HG03175 (cell line): ENCODE measurements around the gene FCSK.

Experiments
- ATAC-seq: cut with Tn5 transposase; IDR thresholded peaks from one replicate; pipeline ENCODE4 v1.9.1; 2021; ENCODE audit warnings: mild to moderate bottlenecking, moderate library complexity; ENCODE audit not compliant: unreplicated experiment

The FCSK gene

DNA sequence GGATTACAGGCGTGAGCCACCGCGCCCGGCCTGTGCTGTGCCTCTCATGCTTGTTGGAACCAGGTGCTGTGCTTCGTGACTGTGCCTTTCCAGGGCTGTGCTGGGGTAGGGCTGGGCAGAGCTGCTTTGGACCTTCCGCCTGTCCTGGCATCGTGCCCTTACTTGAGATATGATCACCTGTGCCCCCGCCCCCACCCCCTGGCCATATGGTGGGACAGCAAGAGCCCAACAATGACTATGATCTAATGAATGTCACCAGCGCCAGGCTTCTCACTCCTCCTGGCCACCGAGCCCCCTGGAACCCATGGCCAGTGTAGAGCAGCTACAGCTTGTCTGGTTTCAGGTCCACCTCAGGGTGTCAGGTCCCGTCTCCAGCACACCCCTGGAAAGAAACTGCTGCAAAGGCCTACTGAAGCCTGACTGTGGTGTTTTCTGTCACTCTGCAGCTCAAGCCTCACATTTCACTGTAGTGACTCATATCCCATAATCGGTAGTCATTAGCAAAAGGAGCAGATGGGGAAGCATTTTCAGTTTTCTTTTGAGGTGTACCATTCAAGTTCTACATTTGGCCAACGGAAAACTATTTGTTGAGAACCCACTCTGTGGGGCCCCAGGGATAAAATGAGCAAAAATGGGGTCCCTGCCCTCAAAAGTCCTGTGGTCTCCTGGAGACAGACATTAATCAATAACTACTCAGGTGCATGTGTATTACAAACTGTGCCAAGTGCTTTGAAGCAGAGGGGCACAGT is 22.1 kb downstream of the FCSK start:
- ATAC-seq, result peak; percentile 91

DNA sequence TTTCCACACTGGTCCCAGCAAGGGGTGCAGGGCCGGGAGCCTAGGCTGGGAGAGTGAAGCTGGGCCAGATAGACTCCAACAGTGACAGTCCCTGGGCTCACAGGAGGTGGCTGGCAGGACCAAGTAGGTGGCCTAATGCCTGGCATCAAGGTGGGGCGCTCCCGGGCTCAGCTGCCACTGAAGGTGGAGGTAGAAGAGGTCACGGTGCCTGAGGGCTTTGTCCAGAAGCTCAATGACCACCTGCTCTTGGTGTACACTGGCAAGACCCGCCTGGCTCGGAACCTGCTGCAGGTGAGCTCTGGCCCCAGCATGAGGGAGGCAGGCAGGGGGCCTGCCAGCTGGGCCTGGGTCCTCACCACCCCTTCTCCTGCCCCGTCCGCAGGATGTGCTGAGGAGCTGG is 23.8 kb downstream of the FCSK start:
- no peak for ATAC-seq

DNA sequence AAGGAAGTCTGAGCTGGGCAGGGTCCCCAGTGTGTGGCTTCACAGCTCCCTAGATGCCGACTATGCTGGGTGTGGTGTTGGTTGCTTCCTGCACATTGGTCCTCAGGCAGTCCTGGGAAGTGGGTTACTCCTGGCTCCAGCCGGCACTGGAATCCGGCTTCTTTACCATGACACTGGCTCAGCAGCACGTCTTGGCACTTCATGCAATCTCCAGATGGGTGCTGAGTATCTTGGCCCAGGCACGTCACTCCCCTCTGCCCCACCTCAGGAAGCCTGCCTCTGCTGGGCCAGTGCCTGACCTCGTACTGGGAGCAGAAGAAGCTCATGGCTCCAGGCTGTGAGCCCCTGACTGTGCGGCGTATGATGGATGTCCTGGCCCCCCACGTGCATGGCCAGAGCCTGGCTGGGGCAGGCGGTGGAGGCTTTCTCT is 24.5 kb downstream of the FCSK start:
- ATAC-seq, result no peak

DNA sequence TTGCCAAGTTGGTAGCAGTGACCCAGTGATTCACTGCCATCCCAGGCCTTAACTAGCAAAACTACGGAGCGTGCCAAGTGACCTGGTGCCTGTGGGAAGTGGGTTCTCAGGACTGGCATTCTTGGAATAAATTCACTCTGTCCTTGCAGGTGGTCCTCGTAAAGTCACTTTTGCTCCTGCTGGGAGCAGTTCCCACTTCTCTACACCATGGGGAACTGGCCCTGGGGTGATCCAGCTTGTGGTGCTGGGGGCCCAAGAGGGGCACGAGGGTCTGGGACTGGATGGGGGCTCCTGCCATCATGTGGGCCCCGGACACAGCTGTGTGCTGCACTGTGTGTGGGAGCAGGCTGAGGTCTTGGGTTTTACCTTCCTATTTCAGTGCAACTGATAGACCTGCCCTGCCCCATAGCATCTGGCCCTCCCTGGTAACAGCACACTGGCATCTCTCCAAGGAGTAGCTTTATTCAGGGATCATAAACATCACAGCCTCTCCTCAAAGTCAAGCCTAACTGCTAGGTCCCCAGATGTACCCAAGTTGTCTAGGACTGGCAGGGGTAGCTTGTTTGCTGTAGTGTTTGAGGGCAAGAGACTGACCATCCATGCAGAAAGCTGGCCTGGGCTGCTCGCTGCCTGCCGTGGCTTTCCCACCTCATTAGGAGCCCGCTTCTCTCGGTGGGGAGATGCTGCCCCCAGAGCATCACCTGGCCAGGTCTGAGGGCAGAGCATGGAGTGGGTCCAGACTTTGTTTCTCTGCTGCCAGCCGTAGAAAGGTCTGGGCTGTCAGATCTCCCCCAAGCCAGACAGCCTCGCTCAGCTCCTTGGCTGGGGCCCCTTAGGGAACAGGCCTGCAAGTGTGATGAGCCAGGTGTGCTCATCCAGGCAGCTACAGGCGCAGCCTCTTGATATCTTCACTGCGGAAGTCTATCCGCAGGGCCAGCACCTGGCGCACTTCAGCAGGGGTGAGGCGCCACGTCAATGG is 26.0 kb downstream of the FCSK start:
- ATAC-seq, result no peak

DNA sequence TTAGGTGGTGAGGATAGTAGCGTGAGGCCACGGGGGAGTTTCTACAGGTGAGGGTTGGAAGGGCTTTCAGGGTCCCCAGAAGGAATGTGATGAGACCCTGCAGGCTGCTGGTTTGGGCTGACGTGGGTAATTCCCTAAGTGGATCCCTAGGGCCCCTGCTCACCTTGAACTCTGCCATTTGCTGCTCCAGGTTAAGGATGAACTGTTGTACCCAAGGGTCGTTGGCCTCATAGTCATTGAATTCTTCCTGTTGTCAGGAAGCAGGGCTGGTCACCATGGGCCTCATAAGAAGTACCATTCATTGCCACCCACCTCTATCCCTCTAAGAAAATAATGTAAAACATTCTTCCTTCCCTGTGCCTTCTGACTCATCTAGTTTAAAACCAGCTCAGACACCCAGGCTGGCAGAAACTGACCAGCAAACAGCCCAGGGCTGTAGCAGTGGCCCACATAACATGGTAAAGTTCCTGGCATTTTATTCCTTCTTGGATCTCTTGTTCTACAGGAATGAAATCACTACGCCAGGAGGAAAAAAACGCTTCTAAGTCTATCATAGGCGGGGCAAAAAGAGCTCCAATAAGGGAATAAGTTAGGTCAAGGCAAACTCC is 27.6 kb downstream of the FCSK start:
- no peak for ATAC-seq

DNA sequence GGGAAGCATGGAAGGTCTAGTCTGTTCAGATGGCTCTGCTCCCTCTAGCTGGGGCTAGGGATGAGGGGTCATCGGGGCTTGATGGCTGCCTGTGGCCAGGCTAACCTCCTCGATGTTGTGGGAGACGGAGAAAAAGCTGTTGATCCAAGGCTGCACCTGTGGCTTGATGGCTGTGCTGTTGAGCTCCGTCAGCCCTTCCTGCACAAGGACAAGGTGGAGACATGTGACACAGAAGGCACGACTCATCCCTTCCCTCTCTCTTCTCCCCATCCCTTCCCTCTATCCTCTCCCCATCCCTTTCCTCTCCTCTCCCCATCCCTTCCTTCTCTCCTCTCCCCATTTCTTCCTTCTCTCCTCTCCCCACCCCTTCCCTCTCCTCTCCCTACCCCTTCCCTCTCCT is 28.2 kb downstream of the FCSK start:
- ATAC-seq, result no peak

DNA sequence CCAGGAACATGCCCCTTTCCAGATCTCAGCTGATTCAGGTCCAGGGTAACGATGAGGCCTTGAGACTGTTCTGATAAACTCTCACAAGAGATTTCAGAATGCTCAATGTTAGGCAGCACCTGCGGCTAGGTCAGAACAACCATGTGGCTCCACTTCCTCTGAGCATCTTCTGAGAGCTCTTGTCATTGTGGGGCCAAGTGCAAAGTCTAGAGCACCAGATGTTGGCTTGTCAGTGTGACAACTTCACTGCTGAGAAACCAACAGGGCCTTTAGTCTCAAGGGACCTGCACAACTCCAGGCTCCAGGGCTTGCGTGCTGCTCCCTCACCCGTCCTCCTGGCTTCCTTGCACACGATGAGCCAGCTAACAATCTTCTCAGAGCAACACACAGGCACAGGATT is 29.0 kb downstream of the FCSK start:
- peak; percentile 89 for ATAC-seq

DNA sequence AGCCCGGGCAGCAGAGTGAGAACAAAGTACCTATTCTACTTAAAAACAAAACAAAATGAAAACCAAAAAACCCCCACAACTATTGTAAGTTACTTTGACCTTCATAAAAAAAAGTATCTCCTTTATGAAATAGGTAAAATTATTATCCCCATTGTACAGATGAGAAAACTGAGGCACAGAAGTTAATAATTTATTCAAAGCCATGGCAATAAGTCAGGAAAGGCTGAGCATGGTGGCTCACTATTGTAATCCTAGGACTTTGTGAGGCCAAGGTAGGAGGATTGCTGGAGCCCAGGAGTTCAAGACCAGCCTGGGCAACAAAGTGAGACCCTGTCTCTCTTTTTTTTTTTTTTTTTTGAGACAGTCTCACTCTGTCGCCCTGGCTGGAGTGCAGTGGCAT is 30.5 kb downstream of the FCSK start:
- no peak for ATAC-seq

DNA sequence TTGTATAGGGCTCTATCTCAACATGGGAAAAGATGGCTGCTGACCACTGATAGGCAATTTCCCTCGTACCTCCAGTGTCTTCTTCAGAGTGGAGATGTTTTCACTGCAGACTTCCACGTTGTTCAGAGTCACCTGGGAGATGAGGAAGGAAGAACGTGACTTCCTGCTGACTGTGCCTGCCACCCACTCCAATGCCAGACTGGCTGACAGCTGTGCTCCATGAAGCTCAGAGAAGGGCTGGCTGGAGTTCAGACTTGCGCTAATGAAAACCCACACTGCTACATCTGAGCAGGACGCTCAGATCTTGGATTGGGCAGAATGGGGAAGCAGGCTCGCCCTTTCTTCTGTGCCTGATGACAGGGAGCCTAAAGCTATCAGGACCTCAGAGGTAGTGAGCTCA is 35.9 kb downstream of the FCSK start:
- ATAC-seq, result no peak

DNA sequence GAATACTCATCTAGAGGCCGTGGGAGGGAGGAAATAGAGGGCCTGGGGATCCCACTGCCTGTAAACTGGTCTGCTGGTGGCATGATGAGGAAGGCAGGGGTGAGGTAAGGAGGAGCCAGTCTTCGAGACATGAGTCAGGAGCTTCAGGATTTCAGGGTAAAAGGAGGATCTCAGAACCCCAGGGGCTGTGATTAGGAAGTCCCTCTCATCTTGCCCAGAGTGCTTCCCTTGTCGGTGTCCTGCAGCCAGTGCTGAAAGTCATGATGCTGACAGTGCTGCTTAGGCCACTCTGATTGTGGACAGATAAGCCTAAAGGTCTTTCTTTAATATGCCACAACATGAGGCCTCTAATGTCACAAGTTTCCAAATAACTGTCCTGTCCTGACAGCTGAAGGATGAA is 39.4 kb downstream of the FCSK start:
- no peak for ATAC-seq

DNA sequence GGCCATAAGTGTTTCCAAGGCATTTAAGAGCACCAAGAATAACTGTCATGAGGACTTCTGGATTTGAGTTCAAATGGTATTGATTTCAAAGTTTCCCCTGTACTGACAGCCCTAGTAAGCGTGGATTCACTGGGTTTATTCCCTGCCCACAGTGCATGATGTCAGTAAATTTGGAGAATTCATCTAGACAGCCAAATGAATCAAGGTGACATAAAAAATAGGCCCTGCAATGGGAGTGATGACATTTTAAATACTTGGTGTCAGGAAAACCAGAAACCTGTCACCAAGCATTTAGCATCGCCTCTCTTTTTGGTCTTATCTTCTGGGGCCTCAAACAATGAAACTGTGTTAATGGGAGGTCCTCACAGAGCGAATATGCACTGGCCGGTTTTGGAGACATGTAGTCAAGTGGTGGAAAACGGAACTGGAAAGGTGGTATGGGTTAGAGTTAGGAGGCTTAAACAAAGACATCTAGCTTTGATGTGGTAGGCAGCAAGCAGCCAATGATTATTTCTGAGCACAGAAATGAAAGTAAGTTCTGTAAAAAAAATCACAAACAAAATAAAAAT is 39.9 kb downstream of the FCSK start:
- no peak for ATAC-seq

DNA sequence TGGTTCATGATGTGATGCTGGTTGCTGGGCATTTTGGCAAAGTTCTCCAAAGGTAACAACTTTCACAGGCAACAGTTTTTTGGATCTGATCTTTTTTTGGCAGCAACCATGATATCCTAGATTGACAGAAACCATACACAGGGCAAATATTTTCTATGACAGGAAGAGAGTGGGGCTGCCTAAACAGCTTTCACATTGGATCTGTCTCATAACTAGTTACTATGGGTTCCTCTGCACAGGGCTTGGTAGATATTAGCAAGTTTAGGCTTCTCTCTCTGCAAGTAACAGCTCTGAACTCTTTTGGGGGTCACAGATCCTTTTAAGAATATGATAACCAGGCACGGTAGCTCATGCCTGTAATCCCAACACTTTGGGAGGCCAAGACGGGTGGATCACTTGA is 40.4 kb downstream of the FCSK start:
- no peak for ATAC-seq

DNA sequence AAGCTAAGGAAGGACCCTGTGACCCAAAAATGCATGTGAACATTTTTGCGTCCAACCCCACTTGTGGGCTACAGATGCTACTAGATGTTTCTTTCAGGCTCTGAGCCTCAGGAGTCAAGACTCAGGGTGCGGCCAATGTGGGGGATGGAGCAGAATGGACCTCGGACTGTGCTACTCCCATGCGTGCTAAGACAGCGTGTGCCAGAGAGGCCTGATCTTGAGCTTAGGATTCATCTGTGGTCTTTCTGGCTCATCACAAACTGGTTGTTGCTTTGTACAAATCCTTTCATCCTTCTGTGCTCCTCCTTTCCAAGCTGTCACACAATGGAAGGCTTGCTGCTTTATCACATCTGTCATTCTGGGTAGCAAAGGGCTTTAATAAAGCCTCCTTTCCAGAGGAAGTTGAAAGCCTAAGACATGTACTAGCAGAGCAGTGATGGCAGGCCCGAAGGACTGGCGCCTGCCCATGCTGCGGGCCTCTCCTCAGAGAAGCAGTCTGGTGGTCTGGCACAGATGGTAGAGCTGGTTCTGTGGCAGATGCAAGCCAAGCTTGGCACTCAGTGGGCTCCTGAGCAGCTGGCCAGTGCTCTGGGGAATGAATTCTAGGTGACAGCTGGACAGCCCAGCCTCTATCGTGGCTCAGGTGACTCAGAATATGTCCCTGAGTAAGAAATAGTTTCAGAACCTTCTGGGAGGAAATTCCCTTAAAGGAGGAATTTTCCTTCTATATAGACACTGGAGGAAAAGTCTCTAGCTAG is 41.2 kb downstream of the FCSK start:
- no peak for ATAC-seq

DNA sequence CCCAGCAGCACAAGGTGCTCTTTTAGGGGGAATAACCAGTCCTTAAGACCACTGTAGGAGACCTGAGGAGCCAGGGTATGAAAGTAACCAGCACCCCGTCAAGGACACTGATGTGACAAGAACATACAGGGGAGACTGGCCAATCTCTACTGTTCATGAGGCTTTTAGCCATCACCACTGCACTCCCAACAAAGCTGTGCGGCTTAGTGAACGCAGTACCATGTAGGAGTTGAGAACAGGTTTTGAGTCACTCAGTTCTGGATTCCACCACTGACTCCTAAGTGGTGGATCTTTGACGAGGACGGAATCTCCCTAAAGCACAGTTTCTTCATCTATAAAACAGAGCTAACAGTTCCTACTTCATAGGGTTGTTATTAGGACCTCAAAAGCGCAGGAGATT is 42.1 kb downstream of the FCSK start:
- ATAC-seq, result no peak

DNA sequence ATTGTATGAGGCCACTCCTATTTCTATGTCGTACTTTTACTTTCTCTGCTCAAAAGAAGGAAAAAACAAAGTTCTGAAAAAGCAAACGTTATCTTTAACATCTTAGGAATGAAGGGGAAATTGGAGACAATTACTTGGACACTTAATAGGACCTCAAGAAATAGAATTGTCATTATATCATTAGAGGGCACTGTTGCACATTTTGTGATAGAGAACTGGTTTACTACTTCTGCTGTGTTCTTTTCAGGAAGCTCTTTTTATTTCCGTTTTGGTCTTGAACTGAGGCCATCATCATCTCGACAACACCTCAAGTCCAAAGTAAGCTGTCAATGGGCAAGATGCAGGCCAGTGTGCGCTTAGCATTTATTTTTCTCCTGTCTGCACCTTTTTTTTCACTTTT is 54.4 kb downstream of the FCSK start:
- no peak for ATAC-seq

DNA sequence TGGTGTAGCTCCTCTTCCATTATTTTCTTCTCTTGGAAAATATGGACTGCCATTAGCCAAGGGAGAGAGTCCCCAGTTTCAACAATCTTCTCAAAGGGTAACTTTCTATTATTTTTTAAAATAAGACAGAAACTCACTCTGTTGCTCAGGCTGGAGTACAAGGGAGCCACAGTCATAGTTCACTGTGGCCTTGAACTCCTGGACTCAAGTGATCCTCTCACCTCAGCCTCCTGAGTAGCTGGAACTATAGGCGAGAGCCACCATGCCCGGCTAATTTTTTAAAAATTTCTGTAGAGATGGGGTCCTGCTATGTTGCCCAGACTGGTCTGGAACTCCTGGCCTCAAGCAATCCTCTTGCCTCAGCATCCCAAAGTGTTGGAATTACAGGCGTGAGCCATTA is 55.8 kb downstream of the FCSK start:
- no peak for ATAC-seq

DNA sequence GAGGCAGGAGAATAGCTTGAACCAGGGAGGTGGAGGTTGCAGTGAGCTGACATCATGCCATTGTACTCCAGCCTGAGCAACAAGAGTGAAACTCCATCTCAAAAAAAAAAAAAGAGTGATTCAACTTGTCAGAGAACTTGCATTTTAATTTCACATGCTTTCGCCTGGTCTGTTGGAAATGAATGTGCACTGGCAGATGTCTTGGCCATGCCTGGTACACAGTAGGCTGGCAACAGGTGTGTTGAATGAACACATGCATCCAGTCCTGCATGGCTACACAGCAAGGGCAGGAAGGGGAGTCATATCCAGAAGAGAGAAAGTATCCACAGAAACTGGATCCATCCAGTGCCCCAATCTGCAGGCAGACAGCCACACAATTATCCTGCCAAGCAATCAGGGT is 57.4 kb downstream of the FCSK start:
- ATAC-seq, result no peak

DNA sequence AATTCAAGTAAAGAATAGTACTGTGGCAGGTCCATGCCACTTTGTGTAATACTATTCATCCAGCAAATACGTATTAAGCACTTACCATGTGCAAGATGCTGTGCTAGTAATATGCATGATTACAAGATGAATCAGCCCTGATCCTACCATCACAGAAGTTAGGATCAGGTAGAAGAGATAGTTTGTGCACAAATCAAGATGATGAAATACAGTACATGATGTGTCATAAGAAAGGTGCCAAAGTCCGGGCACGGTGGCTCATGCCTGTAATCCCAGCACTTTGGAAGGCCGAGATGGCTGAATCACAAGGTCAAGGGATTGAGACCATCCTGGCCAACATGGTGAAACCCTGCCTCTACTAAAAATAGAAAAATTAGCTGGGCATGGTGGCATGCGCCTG is 58.1 kb downstream of the FCSK start:
- no peak for ATAC-seq

DNA sequence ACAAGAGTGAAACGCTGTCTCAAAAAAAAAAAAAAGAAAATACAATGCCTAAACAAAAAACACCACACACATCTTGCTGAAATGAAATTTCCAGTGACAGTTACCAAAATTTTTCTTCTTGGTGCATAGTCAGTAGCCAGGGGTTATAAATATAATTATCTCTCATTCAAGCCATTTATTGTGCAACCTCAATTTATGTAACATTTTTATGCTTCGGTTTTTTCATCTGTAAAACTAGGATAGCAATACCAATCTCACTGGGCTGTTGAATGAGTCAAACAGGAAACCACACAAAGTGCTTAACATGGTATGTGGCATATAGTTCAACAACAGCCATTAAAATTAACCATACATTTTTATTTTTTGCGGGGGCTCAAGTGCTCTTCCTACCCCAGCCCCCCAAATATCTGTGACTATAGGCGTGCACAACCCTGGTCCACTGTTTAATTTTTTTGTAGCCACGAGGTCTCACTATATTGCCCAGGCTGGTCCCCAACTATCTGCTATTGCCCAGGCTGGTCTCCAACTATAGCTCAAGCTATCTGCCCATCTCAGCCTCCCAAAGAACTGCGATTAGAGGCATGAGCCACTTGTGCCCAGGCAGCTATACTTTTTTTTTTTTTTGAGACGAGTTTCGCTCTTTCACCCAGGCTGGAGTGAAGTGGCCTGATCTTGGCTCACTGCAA is 66.4 kb downstream of the FCSK start:
- peak; percentile 29 for ATAC-seq
